KOPT-K1 (cell line): ENCODE data around the gene MFSD12.

Source experiments
- H3K27ac ChIP-seq: fragments of 200-600 bp; sonication (generic); 2 replicates; pipeline ENCODE4 v1.5.1; 2016; ENCODE audit warnings: antibody characterized with exemption, mild to moderate bottlenecking, low read depth, low read length; ENCODE audit not compliant: poor library complexity, severe bottlenecking
- H3K36me3 ChIP-seq: fragments of 200-600 bp; sonication (generic); 2 replicates; pipeline ENCODE4 v1.5.1; 2017; ENCODE audit warnings: antibody characterized with exemption, mild to moderate bottlenecking, low read length, moderate library complexity; ENCODE audit not compliant: insufficient read depth
- H3K9me3 ChIP-seq: fragments of 200-600 bp; sonication (generic); 2 replicates; pipeline ENCODE4 v1.5.1; 2017; ENCODE audit warnings: antibody characterized with exemption, low read length, mild to moderate bottlenecking; ENCODE audit not compliant: insufficient read depth, poor library complexity, severe bottlenecking

Gene MFSD12

DNA sequence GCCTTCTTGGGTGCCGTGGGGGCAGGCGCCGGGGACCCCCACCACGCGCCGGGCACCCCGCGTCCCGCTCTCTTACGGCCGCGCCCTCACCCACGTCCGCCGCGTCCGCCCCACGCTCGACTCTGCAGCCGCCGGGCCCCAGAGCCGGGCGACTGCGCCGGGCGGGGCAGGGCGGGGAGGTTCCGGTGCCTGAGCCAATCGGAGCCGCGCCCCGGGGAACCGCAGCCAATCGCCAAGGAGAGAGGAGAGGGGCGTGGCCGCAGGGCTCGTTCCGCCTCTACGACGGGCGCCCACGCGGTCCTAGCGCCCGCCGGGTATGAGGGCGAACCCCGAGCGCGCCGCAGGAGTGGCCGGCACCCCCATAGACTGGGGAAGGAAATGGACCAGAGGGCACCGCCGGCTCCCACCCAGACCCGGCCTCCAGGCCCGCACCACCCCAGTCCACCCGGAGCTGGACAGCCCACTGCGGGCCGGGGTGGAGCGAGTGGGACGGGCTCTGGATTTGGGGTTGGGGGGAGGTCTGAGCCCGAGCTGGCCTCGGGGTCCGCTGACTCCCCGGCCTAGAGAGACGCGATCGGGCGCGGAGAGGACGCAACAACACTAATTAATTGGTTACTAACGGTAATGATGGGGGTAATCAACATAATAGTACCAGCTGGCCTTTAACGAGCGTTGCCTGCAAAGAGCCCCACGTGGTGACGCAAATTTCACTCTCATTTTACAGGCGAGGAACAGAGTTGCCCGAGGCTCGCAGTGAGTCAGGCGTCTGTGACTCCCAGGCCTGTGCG lies at the start of gene MFSD12:
MFSD12 (minus strand) TSS at position 126 of the 788 bp plus-strand sequence. CDS start 183 bp downstream, outside the sequence.
- H3K27ac ChIP-seq = peak within 1 kb of the TSS; percentile 46
- no peaks in the 10 kb centered on the region for H3K36me3 ChIP-seq
- H3K9me3 ChIP-seq = no peaks in the 10 kb centered on the region

DNA sequence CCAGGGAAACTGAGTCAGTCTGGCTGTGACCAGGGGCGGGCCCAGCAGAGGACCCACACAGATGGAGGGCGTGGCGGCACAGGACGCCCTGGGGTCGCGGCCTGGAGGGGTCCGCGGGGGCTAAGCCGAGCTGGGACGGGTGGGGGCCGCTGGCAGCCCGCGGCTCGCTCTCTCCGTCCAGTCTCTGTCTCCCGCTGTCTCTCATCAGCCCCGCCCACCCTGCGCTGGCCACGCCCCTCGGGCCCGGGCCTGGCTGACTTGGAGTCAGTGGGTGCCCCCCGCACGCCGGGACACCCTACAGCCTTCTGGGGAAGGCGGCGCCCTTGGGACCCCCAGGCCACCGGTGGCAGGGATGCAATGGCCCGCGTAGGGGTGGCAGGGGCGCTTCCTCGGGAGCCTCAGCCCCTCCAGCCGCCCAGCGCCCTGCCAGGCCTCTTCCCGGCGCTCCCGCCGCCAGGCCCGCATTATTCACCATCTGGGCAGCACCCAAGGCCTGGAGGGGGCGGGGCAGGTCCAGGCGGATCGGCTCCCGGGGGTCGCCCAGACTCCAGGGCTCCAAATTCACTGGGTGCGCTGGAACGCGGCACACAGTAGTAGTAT lies 49.4 kb upstream of the MFSD12 start, which contains the start of gene TBXA2R:
TBXA2R (minus strand) TSS at position 186 of the 600 bp plus-strand sequence. CDS start 6,241 bp downstream, outside the sequence.
- no peaks in the 10 kb centered on the region for H3K9me3 ChIP-seq
- H3K27ac ChIP-seq = no peak within 1 kb of the TSS
- peaks cover 20% of the 10 kb centered on the region; the same call in 1 of the 2 replicates for H3K36me3 ChIP-seq

DNA sequence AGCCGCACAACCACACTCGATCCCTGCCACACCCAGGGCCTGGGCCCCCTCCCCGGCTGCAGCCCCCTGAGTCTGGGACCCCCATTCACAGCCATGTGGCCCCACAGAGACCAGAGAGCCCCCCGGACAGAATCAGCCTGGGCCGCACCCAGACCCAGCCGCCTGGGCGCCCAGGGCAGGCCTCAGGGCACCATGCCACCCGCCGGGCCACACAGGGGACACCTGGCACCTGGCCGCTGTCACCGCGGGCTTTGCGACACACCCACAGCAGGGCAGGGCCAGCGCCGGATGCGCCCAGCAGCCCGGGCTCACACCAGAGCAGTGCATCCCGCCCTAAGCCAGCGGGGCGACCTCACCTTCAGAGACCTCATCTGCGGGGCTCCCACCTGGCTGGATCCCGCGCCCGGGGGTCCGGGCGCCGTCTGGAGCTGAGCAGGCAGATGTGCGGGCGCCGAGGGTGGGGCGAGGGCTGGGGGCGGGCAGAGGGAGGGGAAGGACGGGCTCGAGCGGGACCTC lies 48.8 kb upstream of the MFSD12 start:
- no peaks in the 10 kb centered on the region for H3K9me3 ChIP-seq
- H3K27ac ChIP-seq = no peak overlapping the region
- H3K36me3 ChIP-seq = peaks cover 15% of the 10 kb centered on the region; the same call in 1 of the 2 replicates

DNA sequence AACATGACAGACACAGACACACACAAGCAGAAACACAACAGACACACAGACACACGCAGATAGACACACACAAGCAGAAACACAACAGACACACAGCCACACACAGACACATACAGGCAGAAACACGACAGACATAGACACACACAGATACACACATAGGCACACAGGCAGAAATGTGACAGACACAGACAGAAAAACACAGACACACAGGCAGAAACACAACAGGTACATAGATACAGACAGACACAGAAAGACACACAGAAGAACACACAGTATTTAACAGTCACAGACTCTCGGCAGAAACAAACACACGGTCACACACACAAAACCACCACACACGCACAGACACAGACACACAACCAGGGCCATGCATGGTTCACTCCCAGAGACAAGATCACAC lies 48.4 kb upstream of the MFSD12 start:
- H3K9me3 ChIP-seq = no peaks in the 10 kb centered on the region
- H3K36me3 ChIP-seq = peaks cover 10% of the 10 kb centered on the region; the same call in 1 of the 2 replicates
- no peak overlapping the region for H3K27ac ChIP-seq

DNA sequence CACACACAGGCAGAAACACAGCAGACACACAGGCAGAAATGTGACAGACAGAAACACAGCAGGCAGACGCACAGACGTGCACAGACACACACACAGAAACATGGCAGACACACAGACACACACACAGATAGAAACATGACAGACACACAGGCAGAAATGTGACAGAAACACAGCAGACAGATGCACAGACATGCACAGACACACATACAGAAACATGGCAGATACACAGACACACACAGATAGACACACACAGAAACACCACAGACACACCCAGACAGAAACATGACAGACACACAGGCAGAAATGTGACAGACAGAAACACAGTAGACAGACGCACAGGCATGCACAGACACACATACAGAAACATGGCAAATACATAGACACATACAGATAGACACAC lies 48.0 kb upstream of the MFSD12 start:
- Histone ChIP-seq H3K9me3 (no peaks in the 10 kb centered on the region), H3K36me3 (peaks cover 6% of the 10 kb centered on the region; the same call in 1 of the 2 replicates), H3K27ac (no peak overlapping the region)

DNA sequence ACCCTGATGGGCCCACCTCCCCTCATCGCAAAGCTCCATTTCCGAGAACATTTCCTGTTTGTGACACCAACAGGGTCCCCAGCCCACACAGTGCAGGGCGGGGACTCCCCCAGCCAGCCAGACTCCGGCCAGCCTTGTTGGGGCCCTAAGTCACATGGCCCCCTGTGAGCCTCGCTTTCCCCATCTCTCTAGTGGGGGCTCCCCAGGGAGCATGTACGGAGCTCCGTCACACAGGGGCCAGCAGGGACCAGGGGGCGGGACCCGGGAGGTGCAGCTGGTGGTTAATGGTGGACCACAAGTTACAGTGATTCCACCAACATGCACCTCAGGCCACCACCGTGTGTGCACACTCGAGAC lies 47.6 kb upstream of the MFSD12 start:
- H3K36me3 ChIP-seq = peaks cover 2% of the 10 kb centered on the region; the same call in 1 of the 2 replicates
- H3K9me3 ChIP-seq = no peaks in the 10 kb centered on the region
- H3K27ac ChIP-seq = no peak overlapping the region

DNA sequence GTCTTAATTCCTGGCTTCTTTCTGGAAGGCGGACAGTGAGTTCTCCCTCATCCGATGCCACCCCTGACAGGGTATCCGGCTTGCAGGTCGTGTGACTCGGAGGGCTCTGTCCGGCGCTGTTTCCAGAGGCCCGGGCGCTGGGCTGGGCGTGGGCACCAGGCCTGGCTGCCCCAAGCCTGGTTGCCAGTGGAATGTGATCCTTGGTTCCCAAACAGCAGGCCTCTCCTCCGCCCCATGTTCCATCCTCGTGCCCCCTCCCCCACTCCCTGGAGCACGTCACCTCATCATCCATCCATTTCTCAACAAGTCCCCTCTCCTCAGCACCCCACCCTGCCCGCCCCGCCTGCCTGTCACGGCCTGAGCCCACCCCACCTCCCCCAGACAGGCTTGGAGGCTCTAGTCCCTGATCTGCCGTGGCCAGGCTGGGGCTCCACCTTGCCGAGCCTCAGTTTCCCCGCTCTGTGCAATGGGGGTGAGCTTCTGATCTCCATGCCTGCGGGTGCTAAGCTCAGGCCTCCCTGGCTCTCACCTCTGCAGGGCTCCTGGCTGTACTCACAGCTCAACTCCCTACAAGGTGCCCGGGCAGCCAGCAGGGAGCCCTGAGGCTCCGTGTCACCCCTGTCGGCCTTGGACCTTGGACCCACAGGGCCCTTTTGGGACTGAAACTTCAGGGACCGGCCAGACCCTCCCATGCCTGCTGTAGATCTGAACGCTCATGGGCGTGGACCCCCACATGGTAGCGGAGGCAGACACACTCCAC lies 47.0 kb upstream of the MFSD12 start:
- no peaks in the 10 kb centered on the region for H3K9me3 ChIP-seq
- H3K27ac ChIP-seq = no peak overlapping the region
- H3K36me3 ChIP-seq = no peaks in the 10 kb centered on the region

DNA sequence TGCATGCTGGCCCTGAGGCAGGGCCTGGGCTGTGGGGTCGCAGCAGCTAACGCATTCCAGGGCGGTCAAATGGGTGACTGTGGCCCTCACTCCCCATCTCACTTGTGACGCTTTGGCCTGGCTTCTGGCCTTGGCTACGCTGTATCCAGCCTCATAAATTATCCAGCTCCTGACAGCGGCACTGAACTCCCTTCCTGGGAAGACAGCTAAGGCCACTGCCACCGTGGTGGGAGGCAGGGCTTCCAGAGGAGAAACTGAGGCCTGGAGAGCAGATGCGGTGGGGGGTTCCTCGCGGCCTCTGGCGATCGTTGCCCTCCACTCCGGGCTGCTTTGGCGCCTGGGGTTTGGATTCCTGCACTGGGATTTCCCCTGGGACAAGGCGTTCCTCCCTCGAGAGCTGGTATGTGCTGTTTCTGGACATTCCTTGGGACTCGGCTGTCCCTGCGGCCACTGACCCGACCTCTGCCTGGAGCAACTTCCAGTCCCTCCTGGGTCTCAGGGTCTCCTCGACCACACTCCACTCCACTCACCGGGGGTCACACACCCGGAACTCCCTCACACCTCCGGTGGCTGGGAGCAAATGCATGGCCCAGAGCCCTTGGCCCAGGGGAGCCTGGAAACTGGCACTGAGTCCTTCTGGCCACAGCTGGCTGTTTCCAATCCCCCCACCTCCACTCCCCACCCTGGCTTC lies 45.9 kb upstream of the MFSD12 start:
- no peaks in the 10 kb centered on the region for H3K36me3 ChIP-seq
- H3K27ac ChIP-seq = no peak overlapping the region

DNA sequence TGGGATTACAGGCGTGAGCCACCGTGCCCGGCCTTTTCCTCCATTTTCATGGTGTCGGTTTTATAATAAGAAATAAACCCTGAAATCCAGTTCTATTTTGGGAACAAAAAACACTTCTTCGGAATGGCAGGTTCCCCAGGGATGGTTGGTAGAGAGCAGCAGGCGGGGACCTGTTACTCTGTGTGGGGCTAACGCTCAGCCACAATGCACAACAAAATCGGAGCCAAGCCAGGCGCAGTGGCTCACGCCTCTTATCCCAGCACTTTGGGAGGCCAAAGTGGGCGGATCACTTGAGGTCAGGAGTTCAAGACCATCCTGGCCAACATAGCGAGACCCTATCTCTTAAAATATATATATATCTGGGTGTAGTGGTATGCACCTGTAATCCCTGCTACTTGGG lies 43.6 kb upstream of the MFSD12 start:
- H3K36me3 ChIP-seq = no peaks in the 10 kb centered on the region

More for the DNA sequence above, 45.9 kb upstream of the MFSD12 start:
- H3K9me3 ChIP-seq = no peaks in the 10 kb centered on the region

DNA sequence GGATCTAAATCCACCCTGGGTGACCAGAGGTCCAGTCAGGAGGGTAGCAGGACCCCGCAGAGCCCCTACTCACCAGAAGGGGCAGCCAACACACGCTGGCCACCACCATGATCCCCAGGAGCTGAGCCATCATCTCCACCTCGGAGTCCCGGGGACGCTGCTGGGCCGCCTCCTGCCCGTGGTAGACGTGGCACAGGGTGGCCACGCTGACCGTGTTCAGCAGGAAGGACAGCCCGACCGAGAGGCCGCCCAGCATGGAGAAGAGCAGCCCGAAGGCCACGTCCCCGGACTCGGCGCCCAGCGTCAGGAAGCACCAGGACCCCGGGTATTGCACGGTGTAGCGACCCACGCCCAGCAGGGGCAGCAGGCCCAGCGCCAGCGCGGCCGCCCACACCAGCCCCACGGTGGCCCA lies 42.4 kb upstream of the MFSD12 start:
- Histone ChIP-seq H3K9me3 (no peaks in the 10 kb centered on the region), H3K27ac (no peak overlapping the region), H3K36me3 (no peaks in the 10 kb centered on the region)

More for the DNA sequence above, 43.6 kb upstream of the MFSD12 start:
- H3K27ac ChIP-seq = no peak overlapping the region
- H3K9me3 ChIP-seq = no peaks in the 10 kb centered on the region

DNA sequence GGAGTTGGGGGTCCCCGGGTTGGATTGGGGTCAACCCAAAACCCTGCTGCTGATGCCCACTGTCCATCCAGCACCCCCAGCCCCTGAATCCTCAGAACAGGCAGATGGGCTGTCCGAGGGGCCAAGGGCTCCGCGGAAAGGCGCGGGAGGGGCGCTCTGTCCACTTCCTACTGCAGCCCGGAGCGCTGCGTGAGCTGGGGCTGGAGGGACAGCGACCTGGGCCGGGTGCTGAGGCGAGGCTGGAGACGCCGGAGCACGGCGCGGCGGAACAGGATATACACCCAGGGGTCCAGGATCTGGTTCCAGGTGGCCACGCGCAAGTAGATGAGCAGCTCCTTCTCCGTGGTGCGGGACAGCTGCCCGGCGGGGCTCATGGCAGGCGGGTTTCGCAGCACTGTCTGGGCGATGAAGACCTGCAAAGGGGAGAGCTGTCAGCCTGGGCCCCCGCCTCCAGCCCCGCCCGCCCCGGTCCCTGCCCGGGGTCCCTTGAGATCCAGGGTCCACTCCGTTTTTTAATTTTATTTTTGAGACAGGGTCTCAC lies 38.2 kb upstream of the MFSD12 start:
- Histone ChIP-seq H3K27ac (no peak overlapping the region), H3K36me3 (no peaks in the 10 kb centered on the region), H3K9me3 (peaks cover 14% of the 10 kb centered on the region)

DNA sequence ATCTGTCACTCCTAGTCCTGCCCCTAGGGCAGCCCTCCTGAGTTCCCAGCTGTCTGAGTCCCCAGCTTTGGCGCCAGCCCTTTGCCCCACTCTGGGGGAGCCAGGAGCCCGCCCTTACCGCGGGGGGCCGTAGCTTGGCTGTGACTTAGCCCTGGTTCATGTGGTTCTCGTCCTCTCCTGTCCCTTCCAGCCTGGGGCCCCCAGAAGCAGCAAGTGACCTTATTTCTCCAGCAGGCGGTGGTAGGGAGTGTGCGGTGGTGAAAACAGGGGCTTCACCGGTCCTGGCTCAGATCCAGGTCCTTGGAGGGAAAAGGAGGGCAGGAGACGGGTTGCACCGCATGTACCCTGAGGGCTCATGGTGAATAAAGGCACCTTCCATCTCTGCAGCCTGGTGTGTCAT lies 35.8 kb upstream of the MFSD12 start:
- Histone ChIP-seq H3K9me3 (peaks cover 20% of the 10 kb centered on the region), H3K27ac (no peak overlapping the region)

DNA sequence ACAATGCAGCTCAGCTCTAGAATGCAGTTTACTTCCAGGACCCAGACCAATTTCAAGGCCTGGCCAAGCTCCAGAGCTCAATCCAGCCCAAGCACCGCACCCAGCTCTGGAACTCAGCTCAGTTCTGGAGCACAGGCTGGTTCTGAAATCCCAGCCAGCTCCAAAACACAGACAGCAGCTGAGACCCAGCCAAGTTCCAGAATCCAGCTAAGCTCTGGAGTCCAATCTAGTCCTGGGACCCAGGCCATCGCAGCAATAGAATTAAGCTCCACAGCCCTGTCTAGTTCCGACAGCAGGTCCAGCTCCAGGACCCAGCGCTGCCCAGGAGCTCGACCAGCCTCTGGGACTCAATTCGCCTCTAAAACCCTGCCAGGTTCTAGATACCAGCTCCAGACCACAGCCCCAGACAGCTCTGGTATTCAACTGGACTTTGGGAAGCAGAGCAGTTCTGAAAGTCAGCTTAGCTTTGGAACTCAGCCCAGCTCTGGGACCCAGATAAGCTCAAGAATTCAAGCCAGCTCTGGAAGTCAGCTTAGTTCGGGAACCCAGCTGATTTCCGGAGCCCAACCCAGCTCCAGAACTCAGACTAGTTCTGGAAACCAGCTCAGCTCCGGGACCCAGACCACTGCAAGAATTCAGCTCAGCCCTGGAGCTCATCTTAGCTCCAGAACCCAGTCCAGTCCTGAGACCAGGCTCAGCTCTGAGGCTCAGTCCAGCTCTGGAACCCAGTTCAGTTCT lies 34.7 kb upstream of the MFSD12 start:
- Histone ChIP-seq H3K27ac (no peak overlapping the region), H3K9me3 (peaks cover 20% of the 10 kb centered on the region), H3K36me3 (no peaks in the 10 kb centered on the region)

More for the DNA sequence above, 35.8 kb upstream of the MFSD12 start:
- H3K36me3 ChIP-seq = no peaks in the 10 kb centered on the region
